Prostate gland (tissue), 2 donors: Measurements from ENCODE around the gene SPTBN2. TPM values are rescaled to one million over a fixed set of nuclear protein-coding genes. Genes with fewer than 3 reads are reported as not detected.

ENCODE experiments used
- DNase-seq: peaks from one replicate; pipeline ENCODE4 v3.0.0-alpha.2; 2019; ENCODE audit warnings: low spot score
- H3K27ac ChIP-seq, 2 donors: fragments of 200-600 bp; sonication (generic); 2 replicates each; pipeline ENCODE4 v1.5.1; 2017 to 2019
- H3K27me3 ChIP-seq: fragments of 200-600 bp; sonication (generic); replicated peaks from 2 replicates; pipeline ENCODE4 v1.5.1; 2019; ENCODE audit not compliant: insufficient read depth
- H3K36me3 ChIP-seq, 2 donors: fragments of 200-600 bp; sonication (generic); 1 replicate in 1 of 2; 2 replicates in 1 of 2; pipeline versions ENCODE4 v1.5.1 to v1.8.1; 2017 to 2019
- H3K4me1 ChIP-seq: fragments of 200-600 bp; sonication (generic); replicated peaks from 2 replicates; pipeline ENCODE4 v1.5.1; 2019
- H3K4me3 ChIP-seq, 2 donors: fragments of 200-600 bp; sonication (generic); 2 replicates each; pipeline ENCODE4 v1.5.1; 2017 to 2019
- H3K9me3 ChIP-seq: fragments of 200-600 bp; sonication (generic); 2 replicates; pipeline ENCODE4 v1.5.1; 2017
- CTCF ChIP-seq, 4 experiments: fragments of 200-600 bp in 2 of 4; fragments of 450-650 bp in 2 of 4; sonication (generic) in 2 of 4; IDR thresholded peaks; 1 replicate in 3 of 4; 2 replicates in 1 of 4; pipeline ENCODE4 v1.5.1; 2016 to 2019; ENCODE audit warnings: antibody characterized with exemption in 4 of 4, mild to moderate bottlenecking in 2 of 4, moderate library complexity in 2 of 4
- POLR2A ChIP-seq: fragments of 450-650 bp; IDR thresholded peaks from one replicate; pipeline ENCODE4 v1.6.1; 2016; ENCODE audit warnings: antibody characterized with exemption, mild to moderate bottlenecking
- POLR2AphosphoS5 ChIP-seq: sonication (generic); formaldehyde crosslinking; IDR thresholded peaks from one replicate; pipeline ENCODE4 v1.6.1; 2017; ENCODE audit warnings: antibody characterized with exemption
- WGBS: methylation state at CpG from one replicate; pipeline ENCODE4 v1.1.5; 2018; 5-methylcytosine and 5-hydroxymethylcytosine counted together
- intact Hi-C: fragments of 100-400 bp; cut with DNase I; formaldehyde crosslinking; loops from one replicate; pipeline ENCODE4 v1.14.2; 2022
- total RNA-seq, 2 donors: library from RNA; depleted of rRNA; stranded (reverse); fragments of >200 nt; gene quantifications; one replicate each; pipeline ENCODE4 v1.1.0, GENCODE V29; 2016

The SPTBN2 gene
- total RNA-seq, 2 donors from 2014 or later = 139 to 140 TPM

GRCh38 chr11:66677599-66678375, 51.2 kb downstream of the SPTBN2 start, which contains the start of gene RBM4B:
RBM4B (minus strand) TSS chr11:66677887; CDS start chr11:66677079, 808 bp downstream.
- H3K36me3 ChIP-seq = no peaks in the 10 kb centered on the region
- peak within 1 kb of the TSS; percentile 92 to 94 for H3K27ac ChIP-seq
- no peaks in the 10 kb centered on the region for H3K9me3 ChIP-seq
- peak within 1 kb of the TSS; percentile 53 to 61 for H3K4me3 ChIP-seq
- WGBS = under 1% methylated on average over 61 of the region's 61 CpGs
- DNase-seq = peak; percentile 93
- intact Hi-C loops = loop anchor here (1.0 to 5.0 kb wide), 4 partner anchors 40 to 200 kb away; partner anchors contain the start of genes CCDC87, CCS and RBM4
- no peaks in the 10 kb centered on the region for H3K27me3 ChIP-seq
- peaks cover 8% of the 10 kb centered on the region for H3K4me1 ChIP-seq
- peak in 1 of 4 experiments; percentile 7 for TF ChIP-seq CTCF (IDR thresholded peaks at IDR 0.05)
- peak; percentile 92 for TF ChIP-seq POLR2AphosphoS5
- peak; percentile 90 for TF ChIP-seq POLR2A

- TF ChIP-seq CTCF (IDR thresholded peaks at IDR 0.05) = no peak
- TF ChIP-seq POLR2A = no peak
- TF ChIP-seq POLR2AphosphoS5 = no peak
- Histone ChIP-seq H3K27ac (peak overlapping the region; percentile 92 to 94), H3K27me3 (no peaks in the 10 kb centered on the region), H3K4me1 (peaks cover 8% of the 10 kb centered on the region), H3K4me3 (peak overlapping the region; percentile 53 to 61), H3K9me3 (no peaks in the 10 kb centered on the region), H3K36me3 (no peaks in the 10 kb centered on the region)
- intact Hi-C loops = loop anchor here (5.0 kb wide), 3 partner anchors 40 to 200 kb away; partner anchors contain the start of genes CCDC87, CCS and RBM4
- 2% methylated on average over 27 of the region's 27 CpGs for WGBS
- no peak for DNase-seq
These were observed 52.0 kb downstream of the SPTBN2 start for GRCh38 chr11:66676931-66677598.

GRCh38 chr11:66676282-66676919, 52.6 kb downstream of the SPTBN2 start:
- Histone ChIP-seq H3K36me3 (no peaks in the 10 kb centered on the region), H3K4me1 (peaks cover 8% of the 10 kb centered on the region), H3K4me3 (peak overlapping the region; percentile 53 to 61), H3K9me3 (no peaks in the 10 kb centered on the region), H3K27me3 (no peaks in the 10 kb centered on the region), H3K27ac (no peak overlapping the region)
- no peak for DNase-seq
- TF ChIP-seq POLR2AphosphoS5 (no peak), POLR2A (no peak), CTCF (IDR thresholded peaks at IDR 0.05) (no peak)
- intact Hi-C loops = loop anchor here (5.0 kb wide), 3 partner anchors 39 to 199 kb away; partner anchors contain the start of genes CCDC87, CCS and RBM4
- whole genome bisulfite sequencing = 44% methylated on average over 16 of the region's 16 CpGs

GRCh38 chr11:66674964-66675602, 53.9 kb downstream of the SPTBN2 start:
- H3K9me3 ChIP-seq = no peaks in the 10 kb centered on the region
- TF ChIP-seq POLR2AphosphoS5 (no peak), POLR2A (no peak), CTCF (IDR thresholded peaks at IDR 0.05) (no peak)
- no peak for DNase-seq
- no peaks in the 10 kb centered on the region for H3K36me3 ChIP-seq
- no peak overlapping the region for H3K27ac ChIP-seq
- H3K4me1 ChIP-seq = peaks cover 8% of the 10 kb centered on the region
- 72% methylated on average over 2 of the region's 2 CpGs for WGBS
- no peaks in the 10 kb centered on the region for H3K27me3 ChIP-seq
- intact Hi-C loops = loop anchor here (5.0 kb wide), 3 partner anchors 38 to 198 kb away; partner anchors contain the start of genes CCDC87, CCS and RBM4
- no peak overlapping the region for H3K4me3 ChIP-seq
